Neural progenitor cell (in vitro differentiated cells): Measurements from ENCODE around the gene GPA33. TPM values are rescaled to one million over a fixed set of nuclear protein-coding genes. Genes with fewer than 3 reads are reported as not detected.

ENCODE experiments used
- DNase-seq: peaks from one replicate; pipeline ENCODE4 v3.0.0-alpha.2; 2016; ENCODE audit warnings: low spot score
- H2AFZ ChIP-seq: fragments of 200-600 bp; sonication (generic); replicated peaks from 2 replicates; pipeline ENCODE4 v1.6.1; 2016; ENCODE audit warnings: antibody characterized with exemption
- H3F3A ChIP-seq: fragments of 200-600 bp; sonication (generic); 2 replicates; pipeline ENCODE4 v1.6.1; 2016; ENCODE audit warnings: antibody characterized with exemption, low read depth
- H3K27ac ChIP-seq: fragments of 200-600 bp; sonication (generic); 2 replicates; pipeline ENCODE4 v1.5.1; 2016; ENCODE audit warnings: mild to moderate bottlenecking
- H3K27me3 ChIP-seq: fragments of 200-600 bp; sonication (generic); 2 replicates; pipeline ENCODE4 v1.6.1; 2016; ENCODE audit warnings: mild to moderate bottlenecking, moderate library complexity
- H3K36me3 ChIP-seq: fragments of 200-600 bp; sonication (generic); 2 replicates; pipeline ENCODE4 v1.5.1; 2016
- H3K4me1 ChIP-seq: fragments of 200-600 bp; sonication (generic); 2 replicates; pipeline ENCODE4 v1.6.1; 2016; ENCODE audit warnings: mixed run types
- H3K4me2 ChIP-seq: fragments of 200-600 bp; sonication (generic); 2 replicates; pipeline ENCODE4 v1.6.1; 2016
- H3K4me3 ChIP-seq: fragments of 200-600 bp; sonication (generic); 2 replicates; pipeline ENCODE4 v1.5.1; 2016
- H3K79me2 ChIP-seq: fragments of 200-600 bp; sonication (generic); 2 replicates; pipeline ENCODE4 v1.6.1; 2016; ENCODE audit warnings: low read depth
- H3K9ac ChIP-seq: fragments of 200-600 bp; sonication (generic); 2 replicates; pipeline ENCODE4 v1.6.1; 2016
- H3K9me3 ChIP-seq: fragments of 200-600 bp; sonication (generic); 2 replicates; pipeline ENCODE4 v1.5.1; 2016; ENCODE audit warnings: low read depth
- H4K20me1 ChIP-seq: fragments of 200-600 bp; sonication (generic); 2 replicates; pipeline ENCODE4 v1.6.1; 2016; ENCODE audit warnings: low read depth
- H3K27ac Mint-ChIP-seq: 3 replicates; pipeline ENCODE4 v1.8.0; 2021; ENCODE audit warnings: mixed read lengths
- H3K27me3 Mint-ChIP-seq: 2 replicates; pipeline ENCODE4 v1.8.0; 2022; ENCODE audit warnings: low read depth, mild to moderate bottlenecking, inconsistent platforms, moderate library complexity, mixed read lengths; ENCODE audit not compliant: insufficient read depth
- H3K36me3 Mint-ChIP-seq: 3 replicates; pipeline ENCODE4 v1.8.0; 2021; ENCODE audit warnings: mixed read lengths
- H3K4me1 Mint-ChIP-seq: 3 replicates; pipeline ENCODE4 v1.8.0; 2021; ENCODE audit warnings: mixed read lengths
- H3K4me3 Mint-ChIP-seq: 3 replicates; pipeline ENCODE4 v1.8.0; 2021; ENCODE audit warnings: mild to moderate bottlenecking, moderate library complexity, mixed read lengths
- H3K9me3 Mint-ChIP-seq: 3 replicates; pipeline ENCODE4 v1.8.0; 2020; ENCODE audit warnings: mixed read lengths
- EZH2 ChIP-seq: fragments of 200-600 bp; sonication (generic); IDR thresholded peaks from 2 replicates; pipeline ENCODE4 v1.6.1; 2017; ENCODE audit warnings: antibody characterized with exemption, mild to moderate bottlenecking, moderate library complexity
- EZH2phosphoT487 ChIP-seq: fragments of 200-600 bp; sonication (generic); IDR thresholded peaks from 2 replicates; pipeline ENCODE4 v1.6.1; 2017; ENCODE audit warnings: antibody characterized with exemption
- total RNA-seq: library from RNA; depleted of rRNA; stranded (reverse); fragments of >200 nt; gene quantifications from 2 replicates; pipeline ENCODE4 v1.2.3, GENCODE V29; 2015; ENCODE audit warnings: low replicate concordance
- TF ChIP-seq, protein P1 (sequence below): fragments of 200-600 bp; sonication (generic); IDR thresholded peaks from 2 replicates; pipeline ENCODE4 v1.5.1; 2017; ENCODE audit warnings: antibody characterized with exemption, mild to moderate bottlenecking

The GPA33 gene
- total RNA-seq, 1 donor from 2014 or later, result 0.52 TPM

DNA sequence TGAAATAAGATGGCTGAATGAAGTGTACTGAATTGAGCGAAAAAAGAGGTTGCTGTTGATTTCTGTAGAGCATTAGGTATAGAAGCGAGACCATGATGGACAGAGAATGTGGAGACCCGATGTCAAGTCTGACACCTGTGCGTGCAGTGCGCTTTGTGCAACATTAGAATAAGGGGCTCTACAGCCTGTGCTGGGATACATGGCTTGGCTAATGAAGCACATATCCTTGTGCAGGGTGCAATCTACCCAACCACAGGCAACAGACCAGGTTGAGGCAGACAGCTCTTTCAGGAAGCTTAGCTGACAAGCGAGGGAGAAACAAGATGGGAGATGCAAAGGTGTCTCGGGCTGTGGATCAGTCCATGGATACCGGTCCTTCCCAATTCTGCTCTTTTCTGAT is 18.9 kb downstream of the GPA33 start:
- Histone ChIP-seq H3K4me2 (no peak overlapping the region), H3K4me3 (no peak overlapping the region), H3K4me1 (peaks cover 8% of the 10 kb centered on the region), H3K9ac (no peak overlapping the region), H3K27me3 (no peaks in the 10 kb centered on the region), H2AFZ (no peak overlapping the region), H3K27ac (no peak overlapping the region), H3F3A (no peaks in the 10 kb centered on the region), H3K9me3 (no peaks in the 10 kb centered on the region), H3K79me2 (no peaks in the 10 kb centered on the region), H4K20me1 (no peaks in the 10 kb centered on the region), H3K36me3 (no peaks in the 10 kb centered on the region)
- H3K36me3 Mint-ChIP-seq, result no peaks in the 10 kb centered on the region
- peaks cover 2% of the 10 kb centered on the region for H3K9me3 Mint-ChIP-seq
- H3K27me3 Mint-ChIP-seq, result peaks cover 4% of the 10 kb centered on the region
- TF ChIP-seq EZH2phosphoT487, result no peak
- no peak overlapping the region for H3K27ac Mint-ChIP-seq
- DNase-seq, result no peak
- peaks cover 12% of the 10 kb centered on the region for H3K4me1 Mint-ChIP-seq
- H3K4me3 Mint-ChIP-seq, result no peak overlapping the region

DNA sequence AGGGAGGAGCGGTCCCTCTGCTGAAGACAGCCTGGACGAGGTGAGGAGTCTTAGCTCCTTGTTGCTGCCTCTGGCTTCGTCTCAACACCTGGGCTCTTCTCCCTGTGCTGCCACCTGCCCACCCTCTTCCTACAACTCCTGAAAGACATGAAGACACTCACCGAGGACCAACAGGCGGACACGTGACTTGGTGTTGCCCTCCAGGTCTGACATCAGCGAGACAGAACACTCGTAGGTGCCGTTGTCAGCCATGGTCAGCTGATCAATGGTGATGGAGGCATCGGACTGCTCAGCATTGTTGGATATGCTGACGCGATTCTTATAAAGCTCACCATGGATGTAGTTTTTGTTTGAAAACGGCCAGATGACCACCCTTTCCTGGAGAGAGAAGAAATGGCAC is 21.4 kb downstream of the GPA33 start:
- H3K4me3 ChIP-seq, result no peak overlapping the region
- H3K4me1 Mint-ChIP-seq, result peaks cover 10% of the 10 kb centered on the region

GRCh38 chr1:167067904-167068303 is 22.3 kb downstream of the GPA33 start:
- H3K27me3 ChIP-seq, result no peaks in the 10 kb centered on the region
- TF ChIP-seq EZH2 (no peak), EZH2phosphoT487 (no peak)
- TF ChIP-seq, protein P1, sequence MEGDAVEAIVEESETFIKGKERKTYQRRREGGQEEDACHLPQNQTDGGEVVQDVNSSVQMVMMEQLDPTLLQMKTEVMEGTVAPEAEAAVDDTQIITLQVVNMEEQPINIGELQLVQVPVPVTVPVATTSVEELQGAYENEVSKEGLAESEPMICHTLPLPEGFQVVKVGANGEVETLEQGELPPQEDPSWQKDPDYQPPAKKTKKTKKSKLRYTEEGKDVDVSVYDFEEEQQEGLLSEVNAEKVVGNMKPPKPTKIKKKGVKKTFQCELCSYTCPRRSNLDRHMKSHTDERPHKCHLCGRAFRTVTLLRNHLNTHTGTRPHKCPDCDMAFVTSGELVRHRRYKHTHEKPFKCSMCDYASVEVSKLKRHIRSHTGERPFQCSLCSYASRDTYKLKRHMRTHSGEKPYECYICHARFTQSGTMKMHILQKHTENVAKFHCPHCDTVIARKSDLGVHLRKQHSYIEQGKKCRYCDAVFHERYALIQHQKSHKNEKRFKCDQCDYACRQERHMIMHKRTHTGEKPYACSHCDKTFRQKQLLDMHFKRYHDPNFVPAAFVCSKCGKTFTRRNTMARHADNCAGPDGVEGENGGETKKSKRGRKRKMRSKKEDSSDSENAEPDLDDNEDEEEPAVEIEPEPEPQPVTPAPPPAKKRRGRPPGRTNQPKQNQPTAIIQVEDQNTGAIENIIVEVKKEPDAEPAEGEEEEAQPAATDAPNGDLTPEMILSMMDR, result no peak
- no peak overlapping the region for H3K27ac Mint-ChIP-seq

More for the DNA sequence above, 21.4 kb downstream of the GPA33 start:
- Mint-ChIP-seq H3K27me3 (peaks cover 4% of the 10 kb centered on the region), H3K9me3 (no peaks in the 10 kb centered on the region), H3K36me3 (no peaks in the 10 kb centered on the region), H3K27ac (no peak overlapping the region), H3K4me3 (no peak overlapping the region)
- H3K27me3 ChIP-seq, result no peaks in the 10 kb centered on the region
- no peak for DNase-seq
- H3K27ac ChIP-seq, result no peak overlapping the region
- no peaks in the 10 kb centered on the region for H3F3A ChIP-seq
- no peak overlapping the region for H3K4me2 ChIP-seq
- no peaks in the 10 kb centered on the region for H4K20me1 ChIP-seq
- H3K36me3 ChIP-seq, result no peaks in the 10 kb centered on the region
- no peaks in the 10 kb centered on the region for H3K9me3 ChIP-seq
- TF ChIP-seq, protein P1, result no peak
- no peak for TF ChIP-seq EZH2phosphoT487
- no peak for TF ChIP-seq EZH2
- peaks cover 4% of the 10 kb centered on the region for H3K4me1 ChIP-seq
- H2AFZ ChIP-seq, result no peak overlapping the region
- H3K79me2 ChIP-seq, result no peaks in the 10 kb centered on the region
- no peak overlapping the region for H3K9ac ChIP-seq

DNA sequence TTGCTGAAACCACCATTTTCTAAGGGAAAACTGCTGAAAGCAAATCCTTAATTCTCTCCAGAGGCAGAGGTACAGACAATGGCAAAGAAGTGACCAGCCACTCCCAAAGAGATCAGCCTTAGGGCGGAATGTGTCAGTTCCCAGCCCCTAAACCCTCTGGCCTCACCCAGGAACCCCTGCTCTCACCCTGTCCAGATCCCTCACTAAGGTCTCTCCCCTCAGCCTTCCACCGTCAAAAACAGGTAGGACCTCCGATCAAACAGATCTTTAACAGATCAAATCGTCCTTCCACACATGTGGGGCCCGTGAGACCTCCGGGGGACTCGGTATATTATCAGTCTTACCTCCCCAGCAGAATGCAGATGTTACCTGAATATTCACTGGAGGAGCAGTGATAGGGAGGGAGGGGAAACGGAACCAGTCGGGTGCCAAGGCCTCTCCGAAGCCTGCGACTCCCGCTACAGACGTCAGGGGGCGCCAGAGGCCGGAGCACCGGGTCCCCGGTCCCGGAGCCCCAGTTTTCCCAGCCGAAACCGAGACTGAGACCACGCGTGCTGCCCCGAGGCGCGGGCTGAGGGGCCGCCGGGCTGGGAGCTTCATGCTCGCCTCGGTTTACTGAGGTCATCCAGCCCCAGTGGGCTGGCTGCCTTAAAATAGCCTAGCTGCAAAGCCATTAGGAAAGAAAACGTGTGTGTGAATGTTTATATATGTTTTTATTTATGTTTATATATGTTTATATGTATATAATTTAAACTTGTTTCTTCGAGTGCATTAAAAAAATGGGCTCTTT is 23.6 kb downstream of the GPA33 start:
- Histone ChIP-seq H3K9me3 (no peaks in the 10 kb centered on the region), H3F3A (no peaks in the 10 kb centered on the region), H3K4me1 (peaks cover 4% of the 10 kb centered on the region), H3K27ac (no peak overlapping the region), H3K36me3 (no peaks in the 10 kb centered on the region), H2AFZ (peak overlapping the region; percentile 93), H3K79me2 (no peaks in the 10 kb centered on the region), H3K27me3 (no peaks in the 10 kb centered on the region), H3K4me3 (peak overlapping the region; percentile 15), H3K9ac (no peak overlapping the region), H4K20me1 (no peaks in the 10 kb centered on the region), H3K4me2 (peak overlapping the region; percentile 76)
- Mint-ChIP-seq H3K4me3 (peak overlapping the region; percentile 30), H3K27me3 (peaks cover 6% of the 10 kb centered on the region), H3K9me3 (no peaks in the 10 kb centered on the region), H3K27ac (no peak overlapping the region), H3K36me3 (no peaks in the 10 kb centered on the region), H3K4me1 (peaks cover 10% of the 10 kb centered on the region)
- peak; percentile 81 for DNase-seq
- TF ChIP-seq, protein P1, result peak; percentile 97
- TF ChIP-seq EZH2, result no peak

More at GRCh38 chr1:167067904-167068303, 22.3 kb downstream of the GPA33 start:
- no peaks in the 10 kb centered on the region for H3K9me3 Mint-ChIP-seq
- no peak for DNase-seq
- H3K27me3 Mint-ChIP-seq, result peaks cover 4% of the 10 kb centered on the region
- no peaks in the 10 kb centered on the region for H4K20me1 ChIP-seq
- H3K36me3 ChIP-seq, result no peaks in the 10 kb centered on the region
- no peaks in the 10 kb centered on the region for H3F3A ChIP-seq
- H3K4me2 ChIP-seq, result no peak overlapping the region
- H3K79me2 ChIP-seq, result no peaks in the 10 kb centered on the region
- no peak overlapping the region for H3K4me3 ChIP-seq
- H3K4me1 Mint-ChIP-seq, result peaks cover 10% of the 10 kb centered on the region
- peaks cover 4% of the 10 kb centered on the region for H3K4me1 ChIP-seq
- H3K36me3 Mint-ChIP-seq, result no peaks in the 10 kb centered on the region
- no peak overlapping the region for H3K4me3 Mint-ChIP-seq
- H3K27ac ChIP-seq, result no peak overlapping the region
- no peaks in the 10 kb centered on the region for H3K9me3 ChIP-seq
- H2AFZ ChIP-seq, result no peak overlapping the region
- no peak overlapping the region for H3K9ac ChIP-seq
